ENCODE data around the gene ABCC1.

ABCC1 gene

DNA sequence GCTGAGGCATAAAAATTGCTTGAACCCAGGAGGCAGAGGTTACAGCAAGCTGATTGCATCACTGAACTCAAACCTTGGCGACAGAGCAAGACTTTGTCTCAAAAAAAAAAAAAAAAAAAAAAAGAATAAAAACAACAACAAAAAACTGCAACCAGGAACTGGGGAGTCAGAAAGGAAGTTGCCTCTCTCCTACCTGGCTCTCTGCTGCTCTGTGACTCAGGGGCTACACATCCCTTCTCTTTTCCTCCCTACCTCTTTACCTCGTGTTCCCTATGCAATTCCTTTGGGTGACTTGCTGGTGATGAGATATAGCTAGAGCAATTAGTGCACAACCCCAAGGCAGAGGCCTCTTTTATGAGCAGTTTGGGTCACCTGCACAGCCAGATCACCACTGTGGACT is 95.9 kb downstream of the ABCC1 start:
- TF ChIP-seq ZFX (IDR thresholded peaks at IDR 0.05): no peak
- TF ChIP-seq, protein P1, sequence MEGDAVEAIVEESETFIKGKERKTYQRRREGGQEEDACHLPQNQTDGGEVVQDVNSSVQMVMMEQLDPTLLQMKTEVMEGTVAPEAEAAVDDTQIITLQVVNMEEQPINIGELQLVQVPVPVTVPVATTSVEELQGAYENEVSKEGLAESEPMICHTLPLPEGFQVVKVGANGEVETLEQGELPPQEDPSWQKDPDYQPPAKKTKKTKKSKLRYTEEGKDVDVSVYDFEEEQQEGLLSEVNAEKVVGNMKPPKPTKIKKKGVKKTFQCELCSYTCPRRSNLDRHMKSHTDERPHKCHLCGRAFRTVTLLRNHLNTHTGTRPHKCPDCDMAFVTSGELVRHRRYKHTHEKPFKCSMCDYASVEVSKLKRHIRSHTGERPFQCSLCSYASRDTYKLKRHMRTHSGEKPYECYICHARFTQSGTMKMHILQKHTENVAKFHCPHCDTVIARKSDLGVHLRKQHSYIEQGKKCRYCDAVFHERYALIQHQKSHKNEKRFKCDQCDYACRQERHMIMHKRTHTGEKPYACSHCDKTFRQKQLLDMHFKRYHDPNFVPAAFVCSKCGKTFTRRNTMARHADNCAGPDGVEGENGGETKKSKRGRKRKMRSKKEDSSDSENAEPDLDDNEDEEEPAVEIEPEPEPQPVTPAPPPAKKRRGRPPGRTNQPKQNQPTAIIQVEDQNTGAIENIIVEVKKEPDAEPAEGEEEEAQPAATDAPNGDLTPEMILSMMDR (conservative IDR thresholded peaks at IDR 0.05): no peak
- H3K27ac ChIP-seq: peak overlapping the region; percentile 100

DNA sequence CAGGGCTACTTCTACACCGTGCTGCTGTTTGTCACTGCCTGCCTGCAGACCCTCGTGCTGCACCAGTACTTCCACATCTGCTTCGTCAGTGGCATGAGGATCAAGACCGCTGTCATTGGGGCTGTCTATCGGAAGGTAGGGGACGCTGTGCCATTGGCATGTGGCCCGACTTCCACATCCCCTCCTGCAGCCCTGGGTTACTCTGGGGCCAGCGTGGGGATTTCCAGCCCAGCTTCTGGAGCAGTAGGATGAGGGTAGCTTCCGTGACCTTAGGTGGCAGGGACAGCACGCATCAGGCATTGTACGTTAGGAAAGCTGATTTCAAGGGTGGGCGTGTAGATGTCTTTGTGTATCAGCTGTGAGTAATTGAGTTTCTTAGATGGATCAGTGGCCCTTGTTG is 96.5 kb downstream of the ABCC1 start:
- peak overlapping the region; percentile 100 for H3K27ac ChIP-seq
- TF ChIP-seq, protein P1 (conservative IDR thresholded peaks at IDR 0.05): no peak
- no peak for TF ChIP-seq ZFX (IDR thresholded peaks at IDR 0.05)

DNA sequence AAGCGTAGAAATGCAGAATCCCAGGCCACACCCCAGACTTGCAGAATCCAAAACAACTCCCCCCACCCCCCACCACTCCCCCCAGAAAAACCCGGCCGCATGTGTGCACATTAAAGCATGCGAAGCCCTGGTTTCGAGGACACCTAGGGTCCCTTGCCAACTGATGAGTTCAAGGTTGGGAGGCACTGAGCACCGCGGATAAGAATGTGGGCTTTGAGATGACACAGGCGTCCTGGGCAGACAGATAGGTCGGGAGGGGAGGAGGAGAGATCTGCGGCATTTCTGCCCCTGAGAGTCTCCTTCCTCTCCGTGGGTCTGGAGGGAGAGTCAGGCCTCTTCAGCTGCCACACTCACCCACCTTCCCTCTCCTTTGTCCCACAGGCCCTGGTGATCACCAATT is 98.3 kb downstream of the ABCC1 start:
- TF ChIP-seq, protein P1 (conservative IDR thresholded peaks at IDR 0.05): no peak
- no peak for TF ChIP-seq ZFX (IDR thresholded peaks at IDR 0.05)
- H3K27ac ChIP-seq: no peak overlapping the region

DNA sequence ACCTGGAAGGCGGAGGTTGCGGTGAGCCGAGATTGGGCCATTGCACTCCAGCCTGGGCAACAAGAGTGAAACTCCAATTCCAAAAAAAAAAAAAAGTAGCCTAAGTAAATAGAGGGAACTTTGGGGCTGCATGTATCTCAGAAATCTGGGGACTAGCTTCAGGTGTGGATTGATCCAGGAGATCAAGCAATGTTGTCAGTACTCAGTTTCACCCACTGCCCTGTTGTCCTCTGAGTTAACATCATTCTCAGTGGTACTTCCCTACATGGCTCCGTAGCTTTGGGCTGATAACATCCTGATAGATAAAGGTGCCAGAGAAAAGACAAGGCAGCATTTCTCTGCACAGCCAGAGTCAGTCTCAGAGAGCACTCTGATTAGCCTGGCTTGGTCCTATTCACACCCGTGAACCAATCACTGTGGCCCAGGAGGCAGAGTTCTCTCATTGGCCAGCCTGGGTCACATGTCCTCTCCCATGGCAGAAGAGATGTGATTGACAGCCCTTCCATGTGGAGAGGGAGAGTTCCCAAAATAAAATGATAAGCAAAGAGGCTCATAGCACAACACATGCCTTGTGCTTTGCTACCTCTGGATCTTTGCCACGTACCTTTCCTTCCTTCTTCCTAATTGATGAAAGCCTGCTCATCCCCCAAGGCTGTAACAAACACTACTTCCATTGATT is 99.6 kb downstream of the ABCC1 start:
- H3K27ac ChIP-seq: no peak overlapping the region
- TF ChIP-seq, protein P1 (conservative IDR thresholded peaks at IDR 0.05): no peak
- TF ChIP-seq ZFX (IDR thresholded peaks at IDR 0.05): no peak

DNA sequence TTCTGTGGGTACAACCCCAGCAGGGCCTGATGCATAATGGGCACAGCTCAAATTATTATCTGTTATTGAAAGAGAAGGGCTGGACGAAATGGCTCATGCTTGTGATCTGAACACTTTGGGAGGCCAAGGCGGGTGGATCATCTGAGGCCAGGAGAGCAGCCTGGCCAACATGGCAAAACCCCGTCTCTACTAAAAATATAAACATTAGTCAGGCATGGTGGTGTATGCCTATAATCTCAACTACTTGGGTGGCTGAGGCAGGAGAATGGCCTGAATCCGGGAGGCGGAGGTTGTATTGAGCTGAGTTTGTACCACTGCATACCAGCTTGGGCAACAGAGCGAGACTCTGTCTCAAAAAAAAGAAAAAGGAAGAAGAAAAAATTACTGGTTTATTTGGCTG is 100.7 kb downstream of the ABCC1 start:
- H3K27ac ChIP-seq: no peak overlapping the region
- TF ChIP-seq, protein P1 (conservative IDR thresholded peaks at IDR 0.05): no peak
- TF ChIP-seq ZFX (IDR thresholded peaks at IDR 0.05): no peak

DNA sequence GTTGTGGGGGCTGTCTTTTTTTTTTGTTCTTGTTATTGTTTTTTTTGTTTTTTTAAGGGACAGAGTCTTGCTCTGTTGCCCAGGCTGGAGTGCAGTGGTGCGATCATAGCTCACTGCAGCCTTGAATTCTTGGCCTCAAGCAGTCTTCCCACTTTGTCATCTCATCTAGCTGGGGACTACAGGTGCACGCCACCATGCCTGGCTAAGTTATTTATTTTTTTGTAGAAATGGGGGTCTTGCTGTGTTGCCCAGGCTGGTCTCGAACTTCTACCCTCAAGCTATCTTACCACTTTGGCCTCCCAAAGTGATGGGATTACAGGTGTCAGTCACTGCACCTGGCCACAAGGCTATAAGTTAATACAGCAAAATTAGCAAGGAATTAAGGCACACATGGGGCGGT is 101.7 kb downstream of the ABCC1 start:
- no peak overlapping the region for H3K27ac ChIP-seq
- TF ChIP-seq, protein P1 (conservative IDR thresholded peaks at IDR 0.05): no peak
- TF ChIP-seq ZFX (IDR thresholded peaks at IDR 0.05): no peak

DNA sequence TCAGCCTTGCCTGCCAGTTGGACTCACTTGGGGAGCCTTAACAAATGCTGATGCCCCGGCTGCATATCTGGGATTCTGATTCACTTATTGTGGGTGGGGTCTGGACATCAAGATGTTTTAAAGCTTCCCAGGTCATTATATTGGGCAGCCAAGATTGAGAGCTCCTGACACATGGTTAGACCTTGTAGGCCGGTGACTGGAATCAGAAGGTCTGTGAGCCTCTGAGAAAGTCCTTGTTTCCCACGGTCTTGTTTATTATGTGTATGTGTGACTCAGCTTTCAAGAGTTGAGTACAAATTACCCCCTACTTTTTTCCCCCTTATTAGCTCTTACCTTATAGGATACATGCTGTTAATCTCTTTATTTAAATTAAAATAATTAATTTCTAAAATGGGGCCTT is 103.5 kb downstream of the ABCC1 start:
- H3K27ac ChIP-seq: no peak overlapping the region
- TF ChIP-seq, protein P1 (conservative IDR thresholded peaks at IDR 0.05): no peak
- no peak for TF ChIP-seq ZFX (IDR thresholded peaks at IDR 0.05)
